ENCODE results near the gene AP1G2.

The AP1G2 gene

GRCh38 chr14:23556700-23557440 lies 10.7 kb downstream of the AP1G2 start:
- DNase-seq, result no peak

GRCh38 chr14:23555882-23556699 lies 11.5 kb downstream of the AP1G2 start, which contains the start of gene THTPA:
THTPA (plus strand) TSS chr14:23556271; CDS start chr14:23556758, 487 bp downstream.
- DNase-seq, result peak; percentile 81

GRCh38 chr14:23555533-23555881 lies 12.1 kb downstream of the AP1G2 start:
- no peak for DNase-seq

GRCh38 chr14:23551266-23552028 lies 16.1 kb downstream of the AP1G2 start, which contains the start of gene ZFHX2:
ZFHX2 (minus strand) TSS chr14:23551765; CDS start chr14:23535325, 16,440 bp downstream.
- peak; percentile 66 for DNase-seq

GRCh38 chr14:23550812-23551265 lies 16.8 kb downstream of the AP1G2 start:
- no peak for DNase-seq

- DNase-seq, result no peak
Observed at GRCh38 chr14:23550131-23550811, 17.3 kb downstream of the AP1G2 start.

GRCh38 chr14:23548351-23549318 lies 19.0 kb downstream of the AP1G2 start:
- no peak for DNase-seq

GRCh38 chr14:23547924-23548323 lies 19.7 kb downstream of the AP1G2 start:
- no peak for DNase-seq

GRCh38 chr14:23546450-23547035 lies 21.0 kb downstream of the AP1G2 start:
- no peak for DNase-seq

GRCh38 chr14:23545740-23546365 lies 21.7 kb downstream of the AP1G2 start:
- DNase-seq, result no peak

- DNase-seq, result no peak
Observed at GRCh38 chr14:23544511-23545447, 22.8 kb downstream of the AP1G2 start.

GRCh38 chr14:23543403-23543802 lies 24.2 kb downstream of the AP1G2 start:
- DNase-seq, result no peak

GRCh38 chr14:23542261-23542660 lies 25.3 kb downstream of the AP1G2 start:
- no peak for DNase-seq

GRCh38 chr14:23540141-23540469 lies 27.5 kb downstream of the AP1G2 start:
- DNase-seq, result no peak

- peak; percentile 30 for DNase-seq
Observed at GRCh38 chr14:23539248-23540140, 28.1 kb downstream of the AP1G2 start.

- no peak for DNase-seq
Observed at GRCh38 chr14:23538785-23539184, 28.8 kb downstream of the AP1G2 start.

- DNase-seq, result no peak
Observed at GRCh38 chr14:23538050-23538718, 29.4 kb downstream of the AP1G2 start.
